AG04449 (cell line): Measurements from ENCODE around the gene TCN1.
"Not testable (repeated sequence)": the region's sequence is repeated elsewhere in the genome, so short reads cannot be mapped to it uniquely, and the experiment has no call there.

Experiments
- CTCF ChIA-PET: fragments of 350-600 bp; formaldehyde crosslinking; extraction: SDS; loops from one replicate; lab custom pipeline; 2021; ENCODE audit warnings: antibody characterized with exemption; lab: Yijun Ruan, JAX
- POLR2A ChIA-PET: fragments of 400-600, 350-600 bp; formaldehyde crosslinking; extraction: SDS; loops from one replicate; lab custom pipeline; 2020; ENCODE audit warnings: antibody characterized with exemption, inconsistent platforms; lab: Yijun Ruan, JAX
- DNase-seq: peaks from one replicate; pipeline ENCODE4 v3.0.0-alpha.2; 2010; ENCODE audit warnings: low read depth, low spot score
- H3K4me3 ChIP-seq: 2 replicates; pipeline ENCODE4 v1.5.1; 2011; ENCODE audit warnings: low read depth, mild to moderate bottlenecking, control low read depth, low read length
- CTCF ChIP-seq: IDR thresholded peaks from one replicate; pipeline ENCODE4 v1.5.1; 2011; ENCODE audit warnings: mild to moderate bottlenecking, moderate library complexity, low read length, control low read depth, inconsistent platforms; ENCODE audit not compliant: insufficient read depth; ENCODE audit errors: missing control alignments

TCN1 gene

GRCh38 chr11:59894616-59895015 lies 28.3 kb upstream of the TCN1 start:
- ChIA-PET CTCF (no interaction called here), POLR2A (no interaction called here)
- DNase-seq, result no peak
- H3K4me3 ChIP-seq, result no peak overlapping the region
- TF ChIP-seq CTCF, result no peak

DNA sequence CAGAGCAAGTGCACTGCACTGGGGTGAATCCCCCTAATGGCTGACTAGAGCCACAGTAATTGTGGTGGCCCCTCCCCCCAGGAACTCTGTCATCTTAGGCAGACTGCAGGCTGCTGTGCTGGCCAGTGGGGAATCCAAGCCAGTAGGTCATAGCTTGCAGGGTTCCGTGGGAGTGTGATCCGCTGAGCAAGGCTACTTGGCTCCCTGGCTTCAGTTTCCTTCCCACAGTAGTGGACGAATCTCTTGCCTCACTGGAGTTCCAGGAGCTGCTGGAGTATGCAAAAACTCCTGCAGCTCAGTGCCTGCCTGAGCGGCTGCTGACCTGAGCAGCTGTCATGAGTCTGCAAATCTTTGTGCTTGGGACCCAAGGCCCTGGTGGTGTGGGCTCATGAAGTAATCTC lies 25.5 kb upstream of the TCN1 start:
- ChIA-PET CTCF (no interaction called here), POLR2A (no interaction called here)
- no peak for TF ChIP-seq CTCF
- no peak for DNase-seq
- no peak overlapping the region for H3K4me3 ChIP-seq

GRCh38 chr11:59887156-59887555 lies 20.9 kb upstream of the TCN1 start:
- DNase-seq, POLR2A ChIA-PET, CTCF ChIA-PET, H3K4me3 ChIP-seq: not testable (repeated sequence)

DNA sequence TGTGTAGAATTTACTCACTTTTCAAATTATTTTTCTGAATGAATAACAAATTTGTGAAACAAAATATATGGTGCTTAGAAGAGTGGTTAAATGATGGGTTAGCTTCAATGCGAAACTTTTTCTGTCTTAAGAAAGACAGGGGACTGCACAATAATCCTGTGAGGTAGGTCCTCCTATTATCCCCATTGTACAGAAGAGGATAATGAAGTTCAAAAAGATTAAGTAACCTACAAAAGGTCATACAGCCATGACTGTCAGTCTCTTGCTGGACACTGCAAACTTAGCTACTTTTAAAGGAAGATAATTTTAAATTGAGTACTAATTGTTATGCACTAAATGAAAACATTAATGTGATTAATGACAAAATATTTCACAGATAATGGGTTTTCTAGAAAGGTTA lies 17.3 kb upstream of the TCN1 start:
- ChIA-PET POLR2A (no interaction called here), CTCF (no interaction called here)
- H3K4me3 ChIP-seq, result no peak overlapping the region
- no peak for DNase-seq
- no peak for TF ChIP-seq CTCF

DNA sequence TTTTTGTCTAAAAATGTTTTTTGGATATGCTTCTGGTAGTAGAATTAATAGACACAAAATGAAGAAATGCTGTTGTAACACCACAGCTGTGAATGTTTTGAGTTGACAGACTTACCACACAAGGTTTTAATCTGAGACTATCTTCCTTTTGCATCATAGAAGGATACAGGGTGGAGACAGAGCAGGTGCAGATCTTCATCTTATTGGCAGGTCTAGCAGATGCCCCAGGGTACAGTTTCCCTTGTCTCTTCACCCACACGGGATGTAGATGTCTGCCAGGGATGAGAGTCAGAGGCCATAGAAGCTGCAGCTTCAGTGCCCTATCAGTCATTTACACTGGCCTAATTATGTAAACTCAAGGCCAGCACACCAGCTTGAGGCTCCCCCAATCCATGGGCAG lies 13.3 kb upstream of the TCN1 start:
- POLR2A ChIA-PET, result no interaction called here

DNA sequence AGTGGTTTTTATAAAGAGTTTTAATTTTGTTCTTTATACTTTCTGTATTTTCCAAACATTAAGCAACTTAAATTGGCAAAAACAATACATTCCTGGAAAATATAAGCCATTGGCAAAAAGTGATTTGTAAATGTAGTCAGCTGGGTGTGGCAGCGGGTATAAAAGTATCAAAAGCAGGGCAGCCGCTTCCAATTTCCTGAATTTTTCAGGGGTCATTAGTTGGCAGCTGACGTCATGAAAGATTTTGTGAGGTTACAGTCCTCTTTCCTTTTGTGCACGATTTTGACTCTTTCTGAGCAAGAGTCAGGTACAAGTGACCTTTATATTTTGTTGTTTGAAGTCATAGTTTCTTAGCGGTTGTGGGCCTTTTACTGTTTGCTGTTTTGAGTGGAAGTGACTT lies 12.3 kb upstream of the TCN1 start, which contains the start of gene OOSP3:
OOSP3 (plus strand) TSS at position 208 of the 400 bp plus-strand sequence; CDS start at position 235, 27 bp downstream.
- CTCF ChIA-PET, result no interaction called here
- DNase-seq, result no peak
- no peak within 1 kb of the TSS for H3K4me3 ChIP-seq
- POLR2A ChIA-PET, result no interaction called here
- TF ChIP-seq CTCF, result no peak

More for the DNA sequence above, 13.3 kb upstream of the TCN1 start:
- no peak for TF ChIP-seq CTCF
- CTCF ChIA-PET, result no interaction called here
- no peak overlapping the region for H3K4me3 ChIP-seq
- no peak for DNase-seq

DNA sequence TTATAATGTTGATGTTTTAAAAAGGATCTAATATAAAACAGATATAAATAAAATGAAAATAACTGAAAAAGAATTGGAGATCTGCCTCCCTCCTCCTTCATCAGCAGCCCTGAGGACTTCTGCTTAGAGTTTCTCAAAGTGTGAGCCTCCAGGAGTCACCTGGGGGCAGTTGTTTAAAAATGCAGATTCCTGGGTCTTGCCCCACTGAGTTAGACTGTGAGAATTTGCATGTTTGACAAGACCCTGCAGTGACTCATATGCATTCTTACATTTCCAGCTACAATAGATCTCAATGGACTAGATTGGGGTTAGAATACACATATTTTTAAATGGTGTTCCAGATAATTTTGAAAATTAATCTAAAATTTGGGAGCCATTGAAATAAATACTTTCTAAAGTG lies 11.5 kb upstream of the TCN1 start:
- no peak overlapping the region for H3K4me3 ChIP-seq
- DNase-seq, result no peak
- ChIA-PET POLR2A (no interaction called here), CTCF (no interaction called here)
- TF ChIP-seq CTCF, result no peak
